Endometrium (tissue), 2 donors: ENCODE data around the gene RAPGEF3.

Experiments
- FAIRE-seq: peaks from 2 replicates; lab custom pipeline; 2012; peaks lifted over from hg19 to GRCh38; lab: Jason Lieb, UNC
- donor health status: control.
- donor health status: control.

Gene RAPGEF3

GRCh38 chr12:47790676-47791350 lies 32.1 kb upstream of the RAPGEF3 start:
- FAIRE-seq = no peak

GRCh38 chr12:47789712-47790489 lies 31.2 kb upstream of the RAPGEF3 start:
- no peak for FAIRE-seq

- no peak for FAIRE-seq
Observed at GRCh38 chr12:47789141-47789540, 30.5 kb upstream of the RAPGEF3 start.

GRCh38 chr12:47787596-47788319 lies 29.1 kb upstream of the RAPGEF3 start:
- FAIRE-seq = no peak

GRCh38 chr12:47786662-47787280 lies 28.1 kb upstream of the RAPGEF3 start:
- no peak for FAIRE-seq

- no peak for FAIRE-seq
Observed at GRCh38 chr12:47785887-47786661, 27.4 kb upstream of the RAPGEF3 start.

GRCh38 chr12:47785036-47785886 lies 26.6 kb upstream of the RAPGEF3 start:
- FAIRE-seq = no peak

- no peak for FAIRE-seq
Observed at GRCh38 chr12:47783821-47784819, 25.4 kb upstream of the RAPGEF3 start.

- FAIRE-seq = no peak
Observed at GRCh38 chr12:47783024-47783755, 24.5 kb upstream of the RAPGEF3 start.

- FAIRE-seq = no peak
Observed at GRCh38 chr12:47782372-47782770, 23.7 kb upstream of the RAPGEF3 start.

- no peak for FAIRE-seq
Observed at GRCh38 chr12:47781479-47782371, 23.0 kb upstream of the RAPGEF3 start.

GRCh38 chr12:47779943-47780504 lies 21.3 kb upstream of the RAPGEF3 start:
- FAIRE-seq = no peak

- FAIRE-seq = no peak
Observed at GRCh38 chr12:47779301-47779942, 20.7 kb upstream of the RAPGEF3 start.

GRCh38 chr12:47778881-47779280 lies 20.2 kb upstream of the RAPGEF3 start:
- FAIRE-seq = no peak

- no peak for FAIRE-seq
Observed at GRCh38 chr12:47777741-47778558, 19.3 kb upstream of the RAPGEF3 start.

GRCh38 chr12:47777151-47777550 lies 18.5 kb upstream of the RAPGEF3 start:
- FAIRE-seq = no peak
